Osteocyte (in vitro differentiated cells): Measurements from ENCODE around the gene IL18R1. TPM values are rescaled to one million over a fixed set of nuclear protein-coding genes. Genes with fewer than 3 reads are reported as not detected.

ENCODE experiments used
- DNase-seq: peaks from one replicate; pipeline ENCODE4 v3.0.0; 2021; ENCODE audit warnings: mixed read lengths; ENCODE audit not compliant: unreplicated experiment; ENCODE audit errors: extremely low spot score
- H3K27ac Mint-ChIP-seq: one replicate; pipeline ENCODE4 v1.8.0; 2021; ENCODE audit warnings: mild to moderate bottlenecking, mixed read lengths; ENCODE audit not compliant: unreplicated experiment
- H3K27me3 Mint-ChIP-seq: one replicate; pipeline ENCODE4 v1.8.0; 2021; ENCODE audit warnings: mixed read lengths; ENCODE audit not compliant: unreplicated experiment
- H3K36me3 Mint-ChIP-seq: one replicate; pipeline ENCODE4 v1.8.0; 2021; ENCODE audit warnings: mixed read lengths; ENCODE audit not compliant: unreplicated experiment
- H3K4me1 Mint-ChIP-seq: one replicate; pipeline ENCODE4 v1.8.0; 2021; ENCODE audit warnings: mixed read lengths; ENCODE audit not compliant: unreplicated experiment
- H3K4me3 Mint-ChIP-seq: one replicate; pipeline ENCODE4 v1.8.0; 2021; ENCODE audit warnings: mild to moderate bottlenecking, moderate library complexity, mixed read lengths; ENCODE audit not compliant: unreplicated experiment
- H3K9me3 Mint-ChIP-seq: one replicate; pipeline ENCODE4 v1.8.0; 2021; ENCODE audit warnings: mixed read lengths; ENCODE audit not compliant: unreplicated experiment
- CTCF ChIP-seq: fragments of 200-600 bp; sonication (generic); IDR thresholded peaks from 2 replicates; pipeline ENCODE4 v1.5.0; 2021; ENCODE audit warnings: antibody characterized with exemption, mild to moderate bottlenecking, moderate library complexity
- total RNA-seq: library from RNA; stranded (reverse); gene quantifications from 2 replicates; pipeline ENCODE4 v1.2.1, GENCODE V29; 2021

Gene IL18R1
- total RNA-seq, 1 donor from 2014 or later = 0.38 TPM

DNA sequence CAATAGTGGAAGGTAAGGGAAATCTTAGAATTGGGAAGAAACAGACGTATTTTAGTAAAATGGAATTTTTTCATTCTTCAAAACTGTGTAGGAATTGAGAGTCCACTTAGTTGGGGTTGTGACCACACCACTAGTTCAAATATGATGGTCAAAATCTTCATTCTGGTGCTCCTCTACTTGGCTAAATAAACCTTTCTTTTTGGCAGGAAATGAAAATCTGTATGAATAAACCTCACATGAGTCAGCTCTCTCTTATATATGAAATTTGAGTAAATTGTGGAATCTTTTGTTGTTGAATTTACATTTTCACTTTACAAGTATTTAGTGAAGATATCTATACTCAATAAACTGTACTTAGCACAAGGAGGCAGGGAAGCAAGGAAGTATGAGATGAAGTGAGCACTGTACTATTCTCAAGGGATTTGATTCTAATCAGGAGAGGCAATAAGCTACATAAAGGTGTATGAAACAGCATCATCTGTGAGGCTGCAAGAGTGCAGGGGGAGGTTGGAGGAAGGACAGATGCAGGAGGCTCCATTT, 20.5 kb downstream of the IL18R1 start:
- TF ChIP-seq CTCF = no peak
- Mint-ChIP-seq H3K36me3 (no peaks in the 10 kb centered on the region), H3K4me1 (no peaks in the 10 kb centered on the region), H3K27me3 (peaks cover 8% of the 10 kb centered on the region), H3K9me3 (no peaks in the 10 kb centered on the region), H3K27ac (no peak overlapping the region), H3K4me3 (no peak overlapping the region)
- no peak for DNase-seq

GRCh38 chr2:102383722-102384121, 28.1 kb downstream of the IL18R1 start:
- no peaks in the 10 kb centered on the region for H3K4me1 Mint-ChIP-seq
- no peak for DNase-seq
- peaks cover 8% of the 10 kb centered on the region for H3K27me3 Mint-ChIP-seq
- peaks cover 20% of the 10 kb centered on the region for H3K9me3 Mint-ChIP-seq
- no peak overlapping the region for H3K27ac Mint-ChIP-seq
- no peak overlapping the region for H3K4me3 Mint-ChIP-seq
- H3K36me3 Mint-ChIP-seq = no peaks in the 10 kb centered on the region
- no peak for TF ChIP-seq CTCF

GRCh38 chr2:102385522-102385921, 29.9 kb downstream of the IL18R1 start:
- Mint-ChIP-seq H3K27me3 (peaks cover 12% of the 10 kb centered on the region), H3K36me3 (no peaks in the 10 kb centered on the region), H3K4me3 (no peak overlapping the region), H3K27ac (no peak overlapping the region), H3K4me1 (no peaks in the 10 kb centered on the region), H3K9me3 (peaks cover 20% of the 10 kb centered on the region)
- no peak for TF ChIP-seq CTCF
- DNase-seq = no peak

DNA sequence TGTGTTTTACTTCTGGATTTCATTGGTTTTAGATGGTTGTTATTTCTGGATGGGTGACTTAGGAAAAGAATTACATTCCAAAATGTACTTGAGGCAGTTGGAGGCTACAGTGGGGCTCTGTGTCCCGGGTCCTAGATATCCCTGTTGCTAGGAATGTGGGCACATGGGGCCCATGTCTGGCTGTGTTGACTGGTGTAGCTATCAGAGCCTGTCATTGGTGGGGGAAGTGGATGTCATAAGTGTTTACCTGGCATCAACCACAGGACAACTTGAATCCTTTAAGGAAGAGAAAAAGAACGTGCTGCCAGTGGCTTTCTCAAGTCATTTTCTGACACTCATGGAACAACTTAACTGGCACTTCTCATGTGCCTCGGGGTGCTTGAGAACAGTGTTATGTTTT, 30.4 kb downstream of the IL18R1 start:
- Mint-ChIP-seq H3K36me3 (no peaks in the 10 kb centered on the region), H3K27ac (no peak overlapping the region), H3K27me3 (peaks cover 10% of the 10 kb centered on the region), H3K4me3 (no peak overlapping the region), H3K9me3 (peaks cover 20% of the 10 kb centered on the region), H3K4me1 (no peaks in the 10 kb centered on the region)
- no peak for DNase-seq
- no peak for TF ChIP-seq CTCF

- no peak for DNase-seq
- Mint-ChIP-seq H3K27ac (no peak overlapping the region), H3K27me3 (peaks cover 12% of the 10 kb centered on the region), H3K4me1 (no peaks in the 10 kb centered on the region), H3K9me3 (peaks cover 20% of the 10 kb centered on the region), H3K36me3 (no peaks in the 10 kb centered on the region), H3K4me3 (no peak overlapping the region)
- TF ChIP-seq CTCF = no peak
These were observed 31.4 kb downstream of the IL18R1 start for GRCh38 chr2:102386867-102387541.
